HT-29 (cell line): ENCODE results near the gene HSD17B2. TPM values are rescaled to one million over a fixed set of nuclear protein-coding genes. Genes with fewer than 3 reads are reported as not detected.
"Not testable (repeated sequence)": the region's sequence is repeated elsewhere in the genome, so short reads cannot be mapped to it uniquely, and the experiment has no call there.

Experiments used
- DNase-seq: peaks from one replicate; pipeline ENCODE4 v3.0.0-alpha.2; 2015; ENCODE audit warnings: low spot score
- total RNA-seq: library from RNA; depleted of rRNA; stranded (reverse); fragments of >200 nt; shearing (Covaris generic); gene quantifications from 2 replicates; pipeline ENCODE4 v1.2.3, GENCODE V29; 2014

The HSD17B2 gene
- total RNA-seq, 1 experiment from 2014 or later, result 39.0 TPM

GRCh38 chr16:82079892-82080291, 44.8 kb downstream of the HSD17B2 start:
- no peak for DNase-seq

- DNase-seq, result no peak
These were observed 46.2 kb downstream of the HSD17B2 start for GRCh38 chr16:82081264-82081663.

GRCh38 chr16:82082097-82082496, 47.0 kb downstream of the HSD17B2 start:
- no peak for DNase-seq

- DNase-seq, result peak; percentile 73
These were observed 47.6 kb downstream of the HSD17B2 start for GRCh38 chr16:82082543-82083244.

- no peak for DNase-seq
These were observed 48.8 kb downstream of the HSD17B2 start for GRCh38 chr16:82083710-82084353.

- no peak for DNase-seq
These were observed 50.1 kb downstream of the HSD17B2 start for GRCh38 chr16:82085011-82085779.

GRCh38 chr16:82088483-82088882, 53.4 kb downstream of the HSD17B2 start:
- DNase-seq, result no peak

- no peak for DNase-seq
These were observed 56.2 kb downstream of the HSD17B2 start for GRCh38 chr16:82091241-82091640.

GRCh38 chr16:82092711-82093110, 57.7 kb downstream of the HSD17B2 start:
- no peak for DNase-seq

- no peak for DNase-seq
These were observed 58.7 kb downstream of the HSD17B2 start for GRCh38 chr16:82093666-82094300.

GRCh38 chr16:82094942-82095540, 60.0 kb downstream of the HSD17B2 start:
- no peak for DNase-seq

- DNase-seq, result no peak
These were observed 61.6 kb downstream of the HSD17B2 start for GRCh38 chr16:82096641-82097040.

GRCh38 chr16:82105107-82105506, 70.1 kb downstream of the HSD17B2 start:
- no peak for DNase-seq

GRCh38 chr16:82108100-82108499, 73.0 kb downstream of the HSD17B2 start:
- no peak for DNase-seq

GRCh38 chr16:82108774-82109173, 73.7 kb downstream of the HSD17B2 start:
- DNase-seq, result no peak

GRCh38 chr16:82109266-82109665, 74.2 kb downstream of the HSD17B2 start:
- not testable (repeated sequence) for DNase-seq

- peak; percentile 19 for DNase-seq
These were observed 76.9 kb downstream of the HSD17B2 start for GRCh38 chr16:82111944-82112343.

- DNase-seq, result no peak
These were observed 78.7 kb downstream of the HSD17B2 start for GRCh38 chr16:82113741-82114140.

- no peak for DNase-seq
These were observed 81.5 kb downstream of the HSD17B2 start for GRCh38 chr16:82116535-82116934.

- DNase-seq, result no peak
These were observed 83.7 kb downstream of the HSD17B2 start for GRCh38 chr16:82118749-82119148.

- no peak for DNase-seq
These were observed 84.4 kb downstream of the HSD17B2 start for GRCh38 chr16:82119405-82119804.

GRCh38 chr16:82124651-82125050, 89.6 kb downstream of the HSD17B2 start:
- DNase-seq, result no peak
